ENCODE data around the gene PIBF1.
"Not testable (repeated sequence)": the region's sequence is repeated elsewhere in the genome, so short reads cannot be mapped to it uniquely, and the experiment has no call there.

The PIBF1 gene

GRCh38 chr13:72931311-72931710 is 149.4 kb downstream of the PIBF1 start:
- TF ChIP-seq CTCF (IDR thresholded peaks at IDR 0.05; ENCODE audit: borderline replicate concordance, control extremely low read depth, extremely low read depth, insufficient read depth, missing control alignments): no peak
- no peak for DNase-seq (ENCODE audit: low spot score)
- in situ Hi-C loops (cut with MboI; ENCODE audit: low sequenced_read_pairs, unreplicated experiment): no loop called here

- DNase-seq (ENCODE audit: low spot score): no peak
- no peak for TF ChIP-seq CTCF (IDR thresholded peaks at IDR 0.05; ENCODE audit: borderline replicate concordance, control extremely low read depth, extremely low read depth, insufficient read depth, missing control alignments)
- in situ Hi-C loops (cut with MboI; ENCODE audit: low sequenced_read_pairs, unreplicated experiment): no loop called here
Observed at GRCh38 chr13:72932250-72932649, 150.3 kb downstream of the PIBF1 start.

- DNase-seq (ENCODE audit: low spot score); in situ Hi-C loops (cut with MboI; ENCODE audit: low sequenced_read_pairs, unreplicated experiment): not testable (repeated sequence)
Observed at GRCh38 chr13:72946267-72946666, 164.3 kb downstream of the PIBF1 start.

GRCh38 chr13:72952529-72953141 is 170.7 kb downstream of the PIBF1 start:
- no peak for TF ChIP-seq CTCF (IDR thresholded peaks at IDR 0.05; ENCODE audit: borderline replicate concordance, control extremely low read depth, extremely low read depth, insufficient read depth, missing control alignments)
- in situ Hi-C loops (cut with MboI; ENCODE audit: low sequenced_read_pairs, unreplicated experiment): no loop called here
- DNase-seq (ENCODE audit: low spot score): no peak

- no peak for DNase-seq (ENCODE audit: low spot score)
- in situ Hi-C loops (cut with MboI; ENCODE audit: low sequenced_read_pairs, unreplicated experiment): no loop called here
- no peak for TF ChIP-seq CTCF (IDR thresholded peaks at IDR 0.05; ENCODE audit: borderline replicate concordance, control extremely low read depth, extremely low read depth, insufficient read depth, missing control alignments)
Observed at GRCh38 chr13:72953391-72953965, 171.5 kb downstream of the PIBF1 start.

- in situ Hi-C loops (cut with MboI; ENCODE audit: low sequenced_read_pairs, unreplicated experiment): no loop called here
- no peak for TF ChIP-seq CTCF (IDR thresholded peaks at IDR 0.05; ENCODE audit: borderline replicate concordance, control extremely low read depth, extremely low read depth, insufficient read depth, missing control alignments)
- DNase-seq (ENCODE audit: low spot score): no peak
Observed at GRCh38 chr13:72959643-72960042, 177.7 kb downstream of the PIBF1 start.

- TF ChIP-seq CTCF (IDR thresholded peaks at IDR 0.05; ENCODE audit: borderline replicate concordance, control extremely low read depth, extremely low read depth, insufficient read depth, missing control alignments): no peak
- no peak for DNase-seq (ENCODE audit: low spot score)
- in situ Hi-C loops (cut with MboI; ENCODE audit: low sequenced_read_pairs, unreplicated experiment): no loop called here
Observed at GRCh38 chr13:72960114-72960513, 178.2 kb downstream of the PIBF1 start.

Measured in GM13976 (cell line).